GM12865 (cell line): ENCODE results near the gene SESN3.

Source experiments
- DNase-seq: peaks from one replicate; pipeline ENCODE4 v3.0.0; 2010; ENCODE audit warnings: low read depth
- H3K4me3 ChIP-seq: 2 replicates; pipeline ENCODE4 v1.5.1; 2011; ENCODE audit warnings: mild to moderate bottlenecking, low read depth, low read length, control low read depth
- CTCF ChIP-seq: IDR thresholded peaks from 2 replicates; pipeline ENCODE4 v1.5.1; 2011; ENCODE audit warnings: low read length, control low read depth, low read depth, inconsistent platforms; ENCODE audit not compliant: insufficient read depth; ENCODE audit errors: missing control alignments

SESN3 gene

GRCh38 chr11:95152876-95153856 is 77.8 kb downstream of the SESN3 start:
- no peak for TF ChIP-seq CTCF
- peak overlapping the region; percentile 50 for H3K4me3 ChIP-seq
- DNase-seq = peak; percentile 35

- DNase-seq = peak; percentile 95
- H3K4me3 ChIP-seq = peak overlapping the region; percentile 75
- peak; percentile 76 for TF ChIP-seq CTCF
Observed at GRCh38 chr11:95150956-95151684, 79.9 kb downstream of the SESN3 start.

GRCh38 chr11:95149651-95150364 is 81.2 kb downstream of the SESN3 start:
- TF ChIP-seq CTCF = no peak
- no peak overlapping the region for H3K4me3 ChIP-seq
- DNase-seq = no peak

GRCh38 chr11:95148938-95149337 is 82.1 kb downstream of the SESN3 start:
- no peak for DNase-seq
- TF ChIP-seq CTCF = no peak

GRCh38 chr11:95148406-95148805 is 82.6 kb downstream of the SESN3 start:
- no peak overlapping the region for H3K4me3 ChIP-seq
- no peak for DNase-seq
- TF ChIP-seq CTCF = no peak

More at GRCh38 chr11:95148938-95149337, 82.1 kb downstream of the SESN3 start:
- no peak overlapping the region for H3K4me3 ChIP-seq

- no peak for TF ChIP-seq CTCF
- H3K4me3 ChIP-seq = no peak overlapping the region
- DNase-seq = no peak
Observed at GRCh38 chr11:95147364-95147905, 83.6 kb downstream of the SESN3 start.
